Progenitor cell of endocrine pancreas (in vitro differentiated cells): ENCODE data around the gene EVA1B. TPM values are rescaled to one million over a fixed set of nuclear protein-coding genes. Genes with fewer than 3 reads are reported as not detected.
A peak's percentile ranks its signal among the peaks of the same experiment; 100 is the strongest.

Experiments used
- DNase-seq: peaks from one replicate; pipeline ENCODE4 v3.0.0; 2021; ENCODE audit warnings: low spot score; ENCODE audit not compliant: unreplicated experiment
- H3K27ac Mint-ChIP-seq: 2 replicates; pipeline ENCODE4 v1.8.0; 2021; ENCODE audit warnings: mild to moderate bottlenecking, moderate library complexity, mixed read lengths
- H3K27me3 Mint-ChIP-seq: 2 replicates; pipeline ENCODE4 v1.8.0; 2021; ENCODE audit warnings: mixed read lengths
- H3K36me3 Mint-ChIP-seq: 2 replicates; pipeline ENCODE4 v1.8.0; 2022; ENCODE audit warnings: mixed read lengths; ENCODE audit not compliant: insufficient read depth
- H3K4me1 Mint-ChIP-seq: 2 replicates; pipeline ENCODE4 v1.8.0; 2021; ENCODE audit warnings: low read depth, mixed read lengths
- H3K4me3 Mint-ChIP-seq: 2 replicates; pipeline ENCODE4 v1.8.0; 2021; ENCODE audit warnings: low read depth, mild to moderate bottlenecking, moderate library complexity, mixed read lengths
- H3K9me3 Mint-ChIP-seq: 2 replicates; pipeline ENCODE4 v1.8.0; 2021; ENCODE audit warnings: low read depth, mixed read lengths
- total RNA-seq: library from RNA; stranded (reverse); gene quantifications from 2 replicates; pipeline ENCODE4 v1.2.1, GENCODE V29; 2021
- TF ChIP-seq, protein P1 (sequence below): fragments of 200-600 bp; sonication (generic); IDR thresholded peaks from one replicate; pipeline ENCODE4 v1.5.0; 2021; ENCODE audit warnings: antibody characterized with exemption, mild to moderate bottlenecking; ENCODE audit not compliant: unreplicated experiment

The EVA1B gene
- total RNA-seq, 1 donor from 2014 or later, result 11.8 TPM

DNA sequence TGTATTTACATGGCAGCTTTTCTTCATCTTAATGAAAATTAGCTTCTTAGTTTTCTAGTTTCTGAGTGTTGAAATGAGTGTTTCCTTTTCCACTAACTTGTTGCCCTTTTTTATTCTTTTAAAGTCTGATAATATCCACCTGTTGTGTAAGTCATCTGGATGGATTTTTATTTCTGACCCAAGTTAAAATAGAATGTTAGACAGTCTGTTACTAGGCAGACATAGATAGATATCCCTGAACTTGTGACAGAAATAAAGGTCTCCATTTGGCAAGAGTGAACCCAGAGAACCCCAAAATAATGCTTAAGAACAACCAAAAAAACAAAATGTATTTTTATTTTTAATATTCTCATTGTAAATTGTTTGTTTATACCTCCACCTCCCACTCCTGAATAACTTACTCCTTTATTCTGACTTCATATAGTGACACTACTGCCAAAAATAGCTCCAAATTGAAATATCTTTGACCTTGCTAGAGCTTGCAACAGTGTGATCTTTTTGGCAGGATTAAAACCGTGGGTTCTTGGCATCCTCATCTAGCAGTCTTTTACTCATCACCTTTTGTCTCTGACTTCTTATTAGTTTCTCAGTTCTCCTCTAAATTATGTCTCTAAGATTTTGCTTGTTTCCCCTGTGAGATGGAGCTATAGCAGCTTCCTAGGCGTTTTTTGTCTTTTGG lies 44.2 kb downstream of the EVA1B start:
- no peak for DNase-seq
- Mint-ChIP-seq H3K4me3 (no peak overlapping the region), H3K36me3 (peaks cover 9% of the 10 kb centered on the region), H3K27ac (peak overlapping the region; percentile 41), H3K4me1 (peaks cover 2% of the 10 kb centered on the region), H3K9me3 (no peaks in the 10 kb centered on the region), H3K27me3 (no peaks in the 10 kb centered on the region)
- TF ChIP-seq, protein P1, sequence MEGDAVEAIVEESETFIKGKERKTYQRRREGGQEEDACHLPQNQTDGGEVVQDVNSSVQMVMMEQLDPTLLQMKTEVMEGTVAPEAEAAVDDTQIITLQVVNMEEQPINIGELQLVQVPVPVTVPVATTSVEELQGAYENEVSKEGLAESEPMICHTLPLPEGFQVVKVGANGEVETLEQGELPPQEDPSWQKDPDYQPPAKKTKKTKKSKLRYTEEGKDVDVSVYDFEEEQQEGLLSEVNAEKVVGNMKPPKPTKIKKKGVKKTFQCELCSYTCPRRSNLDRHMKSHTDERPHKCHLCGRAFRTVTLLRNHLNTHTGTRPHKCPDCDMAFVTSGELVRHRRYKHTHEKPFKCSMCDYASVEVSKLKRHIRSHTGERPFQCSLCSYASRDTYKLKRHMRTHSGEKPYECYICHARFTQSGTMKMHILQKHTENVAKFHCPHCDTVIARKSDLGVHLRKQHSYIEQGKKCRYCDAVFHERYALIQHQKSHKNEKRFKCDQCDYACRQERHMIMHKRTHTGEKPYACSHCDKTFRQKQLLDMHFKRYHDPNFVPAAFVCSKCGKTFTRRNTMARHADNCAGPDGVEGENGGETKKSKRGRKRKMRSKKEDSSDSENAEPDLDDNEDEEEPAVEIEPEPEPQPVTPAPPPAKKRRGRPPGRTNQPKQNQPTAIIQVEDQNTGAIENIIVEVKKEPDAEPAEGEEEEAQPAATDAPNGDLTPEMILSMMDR, result no peak

DNA sequence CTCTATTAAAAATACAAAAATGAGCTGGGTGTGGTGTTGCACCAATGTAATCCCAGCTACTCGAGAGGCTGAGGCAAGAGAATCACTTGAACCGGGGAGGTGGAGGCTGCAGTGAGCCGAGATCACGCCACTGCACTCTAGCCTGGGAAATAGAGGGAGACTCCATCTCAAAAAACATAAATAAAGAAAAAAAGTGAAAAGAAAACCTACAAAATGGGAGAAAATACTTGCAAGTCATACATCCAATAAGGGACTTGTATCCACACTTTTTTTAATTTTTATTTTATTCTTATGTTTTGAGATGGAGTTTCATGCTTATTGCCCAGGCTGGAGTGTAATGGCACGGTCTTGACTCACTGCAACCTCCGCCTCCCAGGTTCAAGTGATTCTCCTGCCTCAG lies 46.8 kb downstream of the EVA1B start:
- Mint-ChIP-seq H3K27me3 (no peaks in the 10 kb centered on the region), H3K4me3 (no peak overlapping the region), H3K36me3 (peaks cover 14% of the 10 kb centered on the region), H3K27ac (no peak overlapping the region), H3K4me1 (no peaks in the 10 kb centered on the region), H3K9me3 (no peaks in the 10 kb centered on the region)
- DNase-seq, result no peak
- TF ChIP-seq, protein P1, result no peak

DNA sequence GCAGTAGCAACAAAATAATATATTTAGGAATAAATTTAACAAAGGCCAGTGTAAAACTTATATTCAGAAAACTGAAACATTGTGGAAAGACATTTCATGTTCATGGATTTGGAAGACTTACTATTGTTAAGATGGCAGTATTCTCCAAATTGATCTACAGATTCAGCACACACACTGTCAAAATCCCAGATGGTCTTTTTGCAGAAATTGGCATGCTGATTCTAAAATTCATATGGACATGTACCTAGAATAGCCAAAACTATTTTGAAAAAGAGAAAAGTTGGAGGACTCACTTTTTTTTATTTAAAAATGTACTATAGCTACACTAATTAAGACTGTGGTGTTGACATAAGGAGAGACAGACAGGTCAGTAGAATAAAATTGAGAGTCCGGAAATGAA lies 49.2 kb downstream of the EVA1B start:
- no peak overlapping the region for H3K4me3 Mint-ChIP-seq
- TF ChIP-seq, protein P1, result no peak
- H3K27ac Mint-ChIP-seq, result no peak overlapping the region
- H3K36me3 Mint-ChIP-seq, result peaks cover 18% of the 10 kb centered on the region
- DNase-seq, result no peak
- peaks cover 5% of the 10 kb centered on the region for H3K4me1 Mint-ChIP-seq
- H3K9me3 Mint-ChIP-seq, result no peaks in the 10 kb centered on the region
- no peaks in the 10 kb centered on the region for H3K27me3 Mint-ChIP-seq

DNA sequence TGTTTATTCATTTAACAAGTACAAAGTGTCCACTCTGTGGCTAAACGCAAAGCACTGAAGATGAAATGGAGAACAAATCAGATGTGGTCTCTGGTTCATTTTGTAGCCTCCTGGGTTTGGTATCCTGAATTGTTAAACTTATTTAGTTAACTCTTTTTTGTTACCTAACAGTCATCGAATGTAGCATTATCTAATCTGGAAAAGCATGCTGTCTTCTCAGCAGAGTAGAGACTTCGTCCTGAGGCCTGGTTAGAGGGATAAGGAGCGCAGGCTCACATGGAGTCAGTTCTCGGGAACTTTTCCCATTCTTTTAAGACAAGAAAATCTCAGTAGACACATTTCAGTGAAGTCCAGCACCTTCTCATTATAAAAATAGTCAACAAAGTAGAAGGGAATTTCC lies 50.4 kb downstream of the EVA1B start:
- Mint-ChIP-seq H3K4me1 (peaks cover 11% of the 10 kb centered on the region), H3K9me3 (no peaks in the 10 kb centered on the region), H3K27ac (peak overlapping the region; percentile 26), H3K36me3 (peaks cover 20% of the 10 kb centered on the region), H3K4me3 (no peak overlapping the region), H3K27me3 (no peaks in the 10 kb centered on the region)
- DNase-seq, result no peak
- TF ChIP-seq, protein P1, result no peak

Other genes with a start within 250 kb of the EVA1B start
- gene TEKT2, start 239.6 kb downstream of the EVA1B start, total RNA-seq, result 17.8 and 20.2 TPM in 2 replicates
- 28.4 and 30.0 TPM in 2 replicates for gene ADPRS, start 234.8 kb downstream of the EVA1B start, total RNA-seq
- gene COL8A2, start 198.4 kb downstream of the EVA1B start, total RNA-seq, result 0.10 and 0.18 TPM in 2 replicates
- gene TRAPPC3, start 174.2 kb downstream of the EVA1B start, total RNA-seq, result 61.0 and 63.6 TPM in 2 replicates
- gene MAP7D1, start 167.5 kb downstream of the EVA1B start, total RNA-seq, result 98.0 and 109 TPM in 2 replicates
- 142 and 145 TPM in 2 replicates for gene THRAP3, start 99.2 kb downstream of the EVA1B start, total RNA-seq
- 10.6 and 11.0 TPM in 2 replicates for gene SH3D21, start 17.3 kb downstream of the EVA1B start, total RNA-seq
- 34.6 and 42.0 TPM in 2 replicates for gene STK40, start 62.3 kb upstream of the EVA1B start, total RNA-seq
- gene LSM10, start 74.3 kb upstream of the EVA1B start, total RNA-seq, result 28.4 and 32.8 TPM in 2 replicates
- gene OSCP1, start 126.8 kb upstream of the EVA1B start, total RNA-seq, result 18.2 and 21.0 TPM in 2 replicates
- gene MRPS15, start 140.7 kb upstream of the EVA1B start, total RNA-seq, result 72.0 and 76.4 TPM in 2 replicates
- 4.2 and 5.5 TPM in 2 replicates for gene CSF3R, start 159.3 kb upstream of the EVA1B start, total RNA-seq